Stimulated activated CD4-positive, alpha-beta T cell treated with anti-CD3 and anti-CD28 coated beads, Interleukin-12 subunit alpha, Interleukin-12 subunit beta, amount 100 ng/mL, for 4 hours (primary cell): ENCODE data around the gene CAMTA1.
"Not testable (repeated sequence)": the region's sequence is repeated elsewhere in the genome, so short reads cannot be mapped to it uniquely, and the experiment has no call there.

Experiments
- DNase-seq: peaks from one replicate; pipeline ENCODE4 v3.0.0-alpha.2; 2020

The CAMTA1 gene

GRCh38 chr1:7121622-7121988, 336.4 kb downstream of the CAMTA1 start:
- no peak for DNase-seq

GRCh38 chr1:7127322-7128075, 342.2 kb downstream of the CAMTA1 start:
- DNase-seq, result no peak

GRCh38 chr1:7128293-7128692, 343.0 kb downstream of the CAMTA1 start:
- DNase-seq, result no peak

- DNase-seq, result no peak
These were observed 344.9 kb downstream of the CAMTA1 start for GRCh38 chr1:7130127-7130526.

GRCh38 chr1:7135493-7135892, 350.2 kb downstream of the CAMTA1 start:
- DNase-seq, result no peak

- DNase-seq, result no peak
These were observed 351.1 kb downstream of the CAMTA1 start for GRCh38 chr1:7136166-7136953.

- no peak for DNase-seq
These were observed 355.0 kb downstream of the CAMTA1 start for GRCh38 chr1:7140251-7140650.

GRCh38 chr1:7145947-7146346, 360.7 kb downstream of the CAMTA1 start:
- DNase-seq, result no peak

GRCh38 chr1:7146710-7147109, 361.5 kb downstream of the CAMTA1 start:
- DNase-seq, result no peak

- DNase-seq, result not testable (repeated sequence)
These were observed 362.5 kb downstream of the CAMTA1 start for GRCh38 chr1:7147581-7148282.

- no peak for DNase-seq
These were observed 364.0 kb downstream of the CAMTA1 start for GRCh38 chr1:7149080-7149838.

- DNase-seq, result no peak
These were observed 365.5 kb downstream of the CAMTA1 start for GRCh38 chr1:7150724-7151280.

- DNase-seq, result no peak
These were observed 366.7 kb downstream of the CAMTA1 start for GRCh38 chr1:7151978-7152377.

- DNase-seq, result no peak
These were observed 367.4 kb downstream of the CAMTA1 start for GRCh38 chr1:7152655-7153054.

- DNase-seq, result no peak
These were observed 368.2 kb downstream of the CAMTA1 start for GRCh38 chr1:7153464-7153863.

- no peak for DNase-seq
These were observed 374.0 kb downstream of the CAMTA1 start for GRCh38 chr1:7159116-7159781.

GRCh38 chr1:7168554-7168953, 383.3 kb downstream of the CAMTA1 start:
- not testable (repeated sequence) for DNase-seq

GRCh38 chr1:7171168-7171567, 385.9 kb downstream of the CAMTA1 start:
- DNase-seq, result no peak

- no peak for DNase-seq
These were observed 386.3 kb downstream of the CAMTA1 start for GRCh38 chr1:7171574-7171973.

GRCh38 chr1:7172804-7173203, 387.6 kb downstream of the CAMTA1 start:
- no peak for DNase-seq

- DNase-seq, result no peak
These were observed 389.3 kb downstream of the CAMTA1 start for GRCh38 chr1:7174561-7174960.
